Panc1 (cell line): ENCODE measurements around the gene UNC5B. TPM values are rescaled to one million over a fixed set of nuclear protein-coding genes. Genes with fewer than 3 reads are reported as not detected.

Experiments
- ATAC-seq: fragments of 200-7000 bp; cut with Tn5 transposase; 2 replicates; pipeline ENCODE4 v1.9.1; 2020; ENCODE audit warnings: mild to moderate bottlenecking, moderate library complexity
- BruUV-seq: library from RNA; stranded (reverse); fragments of 400-500 nt; replicated peaks from 2 replicates; lab custom pipeline; 2021; lab: Mats Ljungman, UMichigan
- CTCF ChIA-PET: fragments of 300-600 bp; sonication (Branson Sonifier 250); formaldehyde crosslinking; loops from one replicate; lab custom pipeline; 2022; ENCODE audit warnings: antibody characterized with exemption; lab: Charles Lee
- POLR2A ChIA-PET: fragments of 300-600 bp; sonication (Branson Sonifier 250); formaldehyde crosslinking; loops from one replicate; lab custom pipeline; 2022; ENCODE audit warnings: antibody characterized with exemption; lab: Charles Lee
- DNase-seq: peaks from one replicate; pipeline ENCODE4 v3.0.0-alpha.2; 2010; ENCODE audit warnings: low read depth, low spot score
- H3K27ac ChIP-seq: 2 replicates; pipeline ENCODE4 v1.5.1; 2011; ENCODE audit warnings: mild to moderate bottlenecking, low read length, inconsistent platforms
- H3K27me3 ChIP-seq: fragments of 200-500 bp; sonication (Bioruptor generic); 2 replicates; pipeline ENCODE4 v1.6.0; 2014; ENCODE audit warnings: low read length, inconsistent platforms; ENCODE audit not compliant: control insufficient read depth, insufficient read depth
- H3K36me3 ChIP-seq: fragments of 200-500 bp; sonication (Bioruptor generic); 2 replicates; pipeline ENCODE4 v1.5.1; 2014; ENCODE audit warnings: inconsistent platforms, mild to moderate bottlenecking, low read length, moderate library complexity; ENCODE audit not compliant: control insufficient read depth, insufficient read depth
- H3K4me1 ChIP-seq: 2 replicates; pipeline ENCODE4 v1.5.1; 2011; ENCODE audit warnings: inconsistent platforms, mild to moderate bottlenecking, low read length, moderate library complexity; ENCODE audit not compliant: control insufficient read depth, insufficient read depth
- H3K4me3 ChIP-seq, 2 experiments: 2 replicates each; pipeline ENCODE4 v1.5.1; 2011 to 2012; ENCODE audit warnings: low read depth in 2 of 2, low read length in 2 of 2, mild to moderate bottlenecking in 2 of 2, inconsistent platforms in 1 of 2, moderate library complexity in 1 of 2
- H3K9me3 ChIP-seq: fragments of 200-500 bp; sonication (Bioruptor generic); 2 replicates; pipeline ENCODE4 v1.5.1; 2014; ENCODE audit warnings: low read depth, mild to moderate bottlenecking, inconsistent platforms, low read length, moderate library complexity; ENCODE audit not compliant: control insufficient read depth, insufficient read depth
- CTCF ChIP-seq: fragments of 450-650 bp; IDR thresholded peaks from 2 replicates; pipeline ENCODE4 v1.5.1; 2017; ENCODE audit warnings: mild to moderate bottlenecking
- POLR2AphosphoS5 ChIP-seq: IDR thresholded peaks from 2 replicates; pipeline ENCODE4 v1.6.1; 2012; ENCODE audit warnings: mild to moderate bottlenecking, low read depth, low read length, moderate library complexity
- REST ChIP-seq, 2 experiments: IDR thresholded peaks; 2 replicates each; pipeline ENCODE4 v1.6.1; 2011 to 2012; ENCODE audit warnings: low read depth in 2 of 2, control low read depth in 1 of 2, low read length in 1 of 2, mild to moderate bottlenecking in 1 of 2, moderate library complexity in 1 of 2; ENCODE audit not compliant: insufficient read depth in 1 of 2
- SIN3A ChIP-seq: IDR thresholded peaks from 2 replicates; pipeline ENCODE4 v1.6.1; 2012; ENCODE audit warnings: low read depth, mild to moderate bottlenecking, low read length, moderate library complexity, borderline replicate concordance; ENCODE audit not compliant: insufficient read depth
- TCF7L2 ChIP-seq: IDR thresholded peaks from 2 replicates; pipeline ENCODE4 v1.6.1; 2011; ENCODE audit warnings: mild to moderate bottlenecking, low read depth, low read length, inconsistent platforms
- in situ Hi-C: cut with HindIII; loops from 2 replicates; pipeline ENCODE4 v1.10.0; 2016; ENCODE audit warnings: low sequenced_read_pairs, low pct_unique_long_range_greater_than_20kb
- intact Hi-C: fragments of 100-400 bp; cut with micrococcal nuclease; formaldehyde crosslinking; loops from one replicate; pipeline ENCODE4 v1.10.0; 2022; ENCODE audit not compliant: unreplicated experiment
- total RNA-seq: library from RNA; stranded (reverse); gene quantifications from one replicate; pipeline ENCODE4 v1.2.1, GENCODE V29; 2021; ENCODE audit not compliant: unreplicated experiment

Gene UNC5B
- total RNA-seq, 1 experiment from 2014 or later: 1.1 TPM

GRCh38 chr10:71333129-71333887, 120.9 kb downstream of the UNC5B start:
- peaks cover 6% of the 10 kb centered on the region; the same call in 1 of the 2 replicates for H3K4me1 ChIP-seq
- no peaks in the 10 kb centered on the region for H3K27me3 ChIP-seq
- no peak for DNase-seq
- H3K4me3 ChIP-seq: no peak overlapping the region
- in situ Hi-C loops: no loop called here
- no peak for ATAC-seq
- no peaks in the 10 kb centered on the region for H3K36me3 ChIP-seq
- no peaks in the 10 kb centered on the region for H3K9me3 ChIP-seq
- CTCF ChIA-PET: no interaction called here
- POLR2A ChIA-PET: interaction anchor here (0.5 kb wide), 1 partner anchor 568 kb away, joined by 3 read pairs; no protein-coding TSS in a partner anchor
- intact Hi-C loops: no loop called here
- no peak for TF ChIP-seq POLR2AphosphoS5
- no peak for TF ChIP-seq SIN3A
- no peak for TF ChIP-seq REST (IDR thresholded peaks at IDR 0.05; ENCODE audit: insufficient read depth in 1 of 2, low read depth in 2 of 2, low read length in 1 of 2)
- TF ChIP-seq TCF7L2: no peak
- no peak for TF ChIP-seq CTCF
- H3K27ac ChIP-seq: no peak overlapping the region
- BruUV-seq: no TSS peak

DNA sequence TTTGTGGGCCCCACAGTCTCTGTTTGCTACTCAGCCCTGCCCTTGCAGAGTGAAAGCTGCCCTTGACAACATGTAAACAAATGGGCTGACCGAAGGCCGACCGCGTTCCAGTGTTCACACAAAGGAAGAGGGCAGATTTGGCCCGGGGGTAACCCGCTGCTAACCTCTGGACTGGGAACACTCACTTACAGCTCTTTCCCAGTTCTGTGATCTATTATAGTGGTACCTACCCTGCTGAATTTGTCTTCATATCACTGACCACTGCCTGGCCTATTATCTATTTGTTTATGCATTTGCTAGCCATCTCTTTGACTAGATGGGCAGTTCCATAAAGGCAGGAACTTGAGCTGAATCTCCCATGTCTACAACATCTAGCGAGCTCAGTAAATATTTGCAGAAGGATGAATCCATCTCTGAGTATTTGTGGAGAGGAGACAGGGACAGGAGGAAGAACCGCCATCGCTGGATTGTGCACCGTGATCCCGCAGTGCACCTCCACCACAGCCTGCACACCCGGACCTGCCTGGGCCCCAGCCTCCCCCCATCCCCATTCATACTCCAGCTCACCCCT, 121.9 kb downstream of the UNC5B start:
- H3K27me3 ChIP-seq: no peaks in the 10 kb centered on the region
- no peak overlapping the region for H3K4me3 ChIP-seq
- peaks cover 13% of the 10 kb centered on the region for H3K4me1 ChIP-seq
- no TSS peak for BruUV-seq
- DNase-seq (no peak), ATAC-seq (no peak)
- in situ Hi-C loops: no loop called here
- no peaks in the 10 kb centered on the region for H3K36me3 ChIP-seq
- ChIA-PET CTCF (no interaction called here), POLR2A (no interaction called here)
- H3K9me3 ChIP-seq: no peaks in the 10 kb centered on the region
- H3K27ac ChIP-seq: no peak overlapping the region
- no peak for TF ChIP-seq CTCF
- TF ChIP-seq TCF7L2: no peak
- no peak for TF ChIP-seq REST (IDR thresholded peaks at IDR 0.05; ENCODE audit: insufficient read depth in 1 of 2, low read depth in 2 of 2, low read length in 1 of 2)
- no peak for TF ChIP-seq POLR2AphosphoS5
- no peak for TF ChIP-seq SIN3A
- intact Hi-C loops: no loop called here
